SJSA1 (cell line): Measurements from ENCODE around the gene ACAP2. TPM values are rescaled to one million over a fixed set of nuclear protein-coding genes. Genes with fewer than 3 reads are reported as not detected.
"Not testable (repeated sequence)": the region's sequence is repeated elsewhere in the genome, so short reads cannot be mapped to it uniquely, and the experiment has no call there.

Experiments
- DNase-seq, 2 experiments: peaks; one replicate each; pipeline ENCODE4 v3.0.0-alpha.2; 2015 to 2020; ENCODE audit warnings: low spot score in 2 of 2, low read depth in 1 of 2
- H3K27ac ChIP-seq: fragments of 250-450 bp; sonication (Bioruptor Pico); 2 replicates; pipeline ENCODE4 v1.5.1; 2020; ENCODE audit warnings: mild to moderate bottlenecking, moderate library complexity
- H3K27me3 ChIP-seq: fragments of 250-450 bp; sonication (Bioruptor Pico); replicated peaks from 2 replicates; pipeline ENCODE4 v1.5.1; 2020; ENCODE audit warnings: mild to moderate bottlenecking, moderate library complexity
- H3K36me3 ChIP-seq: fragments of 250-450 bp; sonication (Bioruptor Pico); 2 replicates; pipeline ENCODE4 v1.5.1; 2020; ENCODE audit warnings: mild to moderate bottlenecking
- H3K4me1 ChIP-seq: fragments of 250-450 bp; sonication (Bioruptor Pico); replicated peaks from 2 replicates; pipeline ENCODE4 v1.6.1; 2021; ENCODE audit warnings: mild to moderate bottlenecking
- H3K4me3 ChIP-seq: fragments of 250-450 bp; sonication (Bioruptor Pico); 2 replicates; pipeline ENCODE4 v1.5.1; 2020; ENCODE audit warnings: mild to moderate bottlenecking
- H3K9me3 ChIP-seq: fragments of 250-450 bp; sonication (Bioruptor Pico); replicated peaks from 2 replicates; pipeline ENCODE4 v1.5.1; 2020; ENCODE audit warnings: mild to moderate bottlenecking
- total RNA-seq: library from RNA; depleted of rRNA; stranded (reverse); fragments of >200 nt; shearing (Covaris generic); gene quantifications from 2 replicates; pipeline ENCODE4 v1.2.3, GENCODE V29; 2014

ACAP2 gene
- total RNA-seq, 1 experiment from 2014 or later = 39.6 TPM

DNA sequence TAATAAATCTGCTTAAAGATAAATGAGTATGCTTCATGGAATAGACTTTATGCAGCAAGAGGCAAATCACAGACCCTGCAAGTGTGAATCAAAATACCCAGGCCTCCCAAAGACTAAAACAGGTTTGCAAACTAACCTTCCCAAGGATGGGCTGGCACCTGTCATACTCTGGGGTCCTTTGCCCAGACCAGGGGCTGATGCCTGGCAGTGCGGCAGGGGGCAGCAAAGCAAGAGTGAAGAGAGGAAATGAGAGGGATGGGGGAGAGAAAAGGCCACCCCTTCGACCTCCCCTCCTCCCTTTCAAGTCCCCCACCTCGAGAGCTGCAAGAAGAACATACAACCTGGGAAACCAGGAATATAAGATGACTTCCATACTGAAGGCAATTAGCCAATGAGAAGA is 203.7 kb downstream of the ACAP2 start:
- Histone ChIP-seq H3K27ac (no peak overlapping the region), H3K4me3 (no peak overlapping the region)

GRCh38 chr3:195238586-195239118 is 204.2 kb downstream of the ACAP2 start:
- Histone ChIP-seq H3K4me3 (no peak overlapping the region), H3K27ac (no peak overlapping the region), H3K9me3 (no peaks in the 10 kb centered on the region), H3K4me1 (no peaks in the 10 kb centered on the region), H3K36me3 (no peaks in the 10 kb centered on the region), H3K27me3 (no peaks in the 10 kb centered on the region)
- DNase-seq = peak in 1 of 2 experiments; percentile 21

More for the DNA sequence above, 203.7 kb downstream of the ACAP2 start:
- peak in 1 of 2 experiments; percentile 15 for DNase-seq
- Histone ChIP-seq H3K36me3 (no peaks in the 10 kb centered on the region), H3K9me3 (no peaks in the 10 kb centered on the region), H3K4me1 (no peaks in the 10 kb centered on the region), H3K27me3 (no peaks in the 10 kb centered on the region)

GRCh38 chr3:195238081-195238571 is 204.7 kb downstream of the ACAP2 start:
- DNase-seq = peak in 1 of 2 experiments; percentile 20
- Histone ChIP-seq H3K27ac (no peak overlapping the region), H3K36me3 (no peaks in the 10 kb centered on the region), H3K9me3 (no peaks in the 10 kb centered on the region), H3K4me1 (no peaks in the 10 kb centered on the region), H3K4me3 (no peak overlapping the region), H3K27me3 (no peaks in the 10 kb centered on the region)

- H3K36me3 ChIP-seq = no peaks in the 10 kb centered on the region
These were observed 205.8 kb downstream of the ACAP2 start for GRCh38 chr3:195236801-195237570.

DNA sequence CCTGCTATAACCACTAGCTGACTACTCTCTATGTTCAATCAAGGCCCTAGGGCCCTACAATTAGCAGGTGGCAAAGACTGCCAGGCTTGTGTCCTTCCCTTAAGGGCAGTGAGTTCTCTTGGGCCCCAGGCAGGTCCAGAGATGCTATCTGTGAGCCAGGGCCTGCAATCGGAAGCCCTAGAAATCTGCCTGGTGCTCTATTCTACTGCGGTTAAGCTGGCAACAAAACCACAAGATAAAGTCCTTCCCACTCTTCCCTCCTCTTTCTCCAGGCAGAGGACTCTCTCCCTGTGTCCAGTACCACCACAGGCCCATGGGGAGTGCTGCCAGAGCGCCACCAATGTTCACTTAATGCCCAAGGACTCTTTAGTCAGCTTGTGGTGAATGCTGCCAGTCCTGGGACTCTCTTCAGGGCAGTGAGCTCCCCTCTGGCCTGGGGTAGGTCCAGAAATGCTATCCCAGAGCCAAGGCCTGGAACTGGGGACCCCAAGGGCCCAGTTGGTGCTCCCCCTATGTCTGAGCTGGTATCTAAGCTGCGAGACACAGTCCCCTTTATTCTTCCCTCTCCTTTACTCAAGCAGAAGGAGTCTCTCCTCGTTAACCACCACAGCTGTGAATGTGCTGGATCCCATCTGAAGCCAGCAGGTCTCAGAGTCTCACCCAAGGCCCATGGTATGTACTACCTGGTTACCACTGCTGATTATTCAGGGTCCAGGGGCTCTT is 206.6 kb downstream of the ACAP2 start:
- Histone ChIP-seq H3K27me3 (no peaks in the 10 kb centered on the region), H3K4me3 (no peak overlapping the region), H3K4me1 (no peaks in the 10 kb centered on the region), H3K27ac (no peak overlapping the region), H3K9me3 (no peaks in the 10 kb centered on the region), H3K36me3 (no peaks in the 10 kb centered on the region)
- DNase-seq = peak in 1 of 2 experiments; percentile 18

More at GRCh38 chr3:195236801-195237570, 205.8 kb downstream of the ACAP2 start:
- Histone ChIP-seq H3K4me3 (no peak overlapping the region), H3K4me1 (no peaks in the 10 kb centered on the region), H3K27ac (no peak overlapping the region), H3K27me3 (no peaks in the 10 kb centered on the region), H3K9me3 (no peaks in the 10 kb centered on the region)
- peak in 1 of 2 experiments; percentile 22 for DNase-seq

DNA sequence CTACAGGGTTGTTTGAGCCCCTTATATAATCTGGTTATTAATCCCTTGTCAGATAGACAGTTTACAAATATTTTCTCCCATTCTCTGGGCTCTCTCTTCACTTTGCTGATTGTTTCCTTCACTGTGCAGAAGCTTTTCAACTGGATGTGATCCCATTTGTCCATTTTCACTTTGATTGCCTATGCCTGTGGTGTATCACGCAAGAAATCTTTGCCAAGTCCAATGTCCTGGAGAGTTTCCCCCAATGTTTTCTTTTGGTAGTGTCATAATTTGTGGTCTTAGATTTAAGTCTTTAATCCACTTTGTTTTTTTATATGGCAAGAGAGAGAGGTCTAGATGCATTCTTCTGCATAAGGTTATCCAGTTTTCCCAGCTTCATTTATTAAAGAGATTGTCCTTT is 212.6 kb downstream of the ACAP2 start:
- Histone ChIP-seq H3K4me1 (no peaks in the 10 kb centered on the region), H3K9me3 (no peaks in the 10 kb centered on the region), H3K36me3 (no peaks in the 10 kb centered on the region), H3K4me3 (no peak overlapping the region), H3K27ac (no peak overlapping the region), H3K27me3 (no peaks in the 10 kb centered on the region)
- DNase-seq = no peak

GRCh38 chr3:195228886-195229285 is 213.9 kb downstream of the ACAP2 start:
- DNase-seq = peak in 1 of 2 experiments; percentile 8
- H3K27ac ChIP-seq, H3K9me3 ChIP-seq, H3K4me1 ChIP-seq, H3K36me3 ChIP-seq, H3K27me3 ChIP-seq, H3K4me3 ChIP-seq: not testable (repeated sequence)

DNA sequence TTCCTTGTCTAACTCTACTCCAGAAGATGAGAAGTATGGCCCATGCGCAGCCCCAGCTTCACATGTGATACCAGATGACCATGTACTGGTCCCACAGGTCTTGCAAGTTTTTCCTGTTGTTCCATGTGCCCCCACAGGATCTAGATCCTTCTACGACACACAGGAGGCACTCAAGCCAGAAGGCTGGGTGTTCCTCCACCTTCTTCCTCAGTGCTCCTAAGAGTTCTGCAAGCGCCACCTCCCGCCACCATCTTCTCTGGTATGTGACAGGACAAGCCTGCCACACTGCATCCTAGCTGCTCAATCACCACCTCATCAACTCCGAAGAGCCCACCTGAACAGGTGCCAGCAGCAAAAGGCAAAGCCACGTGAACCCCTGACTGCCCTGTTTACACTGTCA is 214.9 kb downstream of the ACAP2 start:
- Histone ChIP-seq H3K36me3 (no peaks in the 10 kb centered on the region), H3K27me3 (no peaks in the 10 kb centered on the region), H3K9me3 (no peaks in the 10 kb centered on the region), H3K27ac (no peak overlapping the region), H3K4me3 (no peak overlapping the region), H3K4me1 (peaks cover 10% of the 10 kb centered on the region)
- DNase-seq = peak in 1 of 2 experiments; percentile 9

- DNase-seq = peak in 1 of 2 experiments; percentile 33
- Histone ChIP-seq H3K36me3 (no peaks in the 10 kb centered on the region), H3K4me1 (peaks cover 10% of the 10 kb centered on the region), H3K27ac (no peak overlapping the region), H3K4me3 (no peak overlapping the region), H3K27me3 (no peaks in the 10 kb centered on the region), H3K9me3 (no peaks in the 10 kb centered on the region)
These were observed 215.8 kb downstream of the ACAP2 start for GRCh38 chr3:195226900-195227447.

GRCh38 chr3:195226445-195226844 is 216.4 kb downstream of the ACAP2 start:
- Histone ChIP-seq H3K4me1 (peaks cover 10% of the 10 kb centered on the region), H3K9me3 (no peaks in the 10 kb centered on the region), H3K4me3 (no peak overlapping the region), H3K27me3 (no peaks in the 10 kb centered on the region), H3K27ac (no peak overlapping the region), H3K36me3 (no peaks in the 10 kb centered on the region)
- peak in 1 of 2 experiments; percentile 13 for DNase-seq

DNA sequence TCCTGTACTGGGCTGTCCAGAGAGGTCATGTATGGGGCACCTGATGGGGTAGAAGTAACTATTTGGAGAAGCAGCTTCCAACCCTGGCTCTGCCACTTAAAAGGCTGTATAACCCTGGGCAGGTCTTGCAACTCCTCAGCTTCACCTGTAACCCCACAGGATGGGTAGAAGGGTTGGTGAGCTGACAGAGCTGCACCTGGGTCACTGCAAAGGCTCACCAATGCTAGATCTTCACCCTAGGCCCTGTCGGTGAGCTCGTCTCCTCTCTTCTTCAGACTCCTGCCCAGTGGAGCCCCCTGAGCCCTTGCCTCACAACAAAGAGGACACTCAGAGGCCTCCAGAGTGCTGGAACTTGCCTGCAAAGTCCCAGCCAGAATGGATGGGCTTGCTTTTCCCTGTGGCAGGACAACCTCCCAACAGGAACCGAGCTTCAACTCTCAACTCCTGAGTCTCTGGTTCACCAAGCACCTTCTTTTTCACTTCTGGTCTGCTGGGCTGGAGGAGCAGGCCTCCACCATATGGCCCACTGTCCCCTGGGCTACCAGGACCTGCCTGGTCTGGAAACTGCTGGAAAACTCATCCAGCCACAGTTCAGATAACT is 217.7 kb downstream of the ACAP2 start:
- Histone ChIP-seq H3K9me3 (no peaks in the 10 kb centered on the region), H3K4me3 (no peak overlapping the region), H3K27me3 (no peaks in the 10 kb centered on the region), H3K36me3 (no peaks in the 10 kb centered on the region), H3K27ac (no peak overlapping the region), H3K4me1 (peaks cover 10% of the 10 kb centered on the region)
- DNase-seq = peak in 1 of 2 experiments; percentile 22
